Muscle of leg (tissue), 11 donors: ENCODE results near the gene TUBB. TPM values are rescaled to one million over a fixed set of nuclear protein-coding genes. Genes with fewer than 3 reads are reported as not detected.

Experiments
- DNase-seq: peaks from one replicate; pipeline ENCODE4 v3.0.0; 2013
- H3K27ac ChIP-seq: one replicate; pipeline ENCODE4 v1.5.1; 2013; ENCODE audit warnings: mild to moderate bottlenecking, low read length, control low read depth
- H3K27me3 ChIP-seq: one replicate; pipeline ENCODE4 v1.6.1; 2013; ENCODE audit warnings: low read length; ENCODE audit not compliant: control insufficient read depth, insufficient read depth
- H3K36me3 ChIP-seq: one replicate; pipeline ENCODE4 v1.6.1; 2013; ENCODE audit warnings: low read length; ENCODE audit not compliant: control insufficient read depth, insufficient read depth
- H3K4me1 ChIP-seq: one replicate; pipeline ENCODE4 v1.6.1; 2013; ENCODE audit warnings: low read length; ENCODE audit not compliant: control insufficient read depth, insufficient read depth
- H3K4me3 ChIP-seq: one replicate; pipeline ENCODE4 v1.5.1; 2013; ENCODE audit warnings: low read length, control low read depth
- H3K9me3 ChIP-seq: replicated peaks from 2 replicates; pipeline ENCODE4 v1.6.1; 2013; ENCODE audit warnings: low read depth, low read length; ENCODE audit not compliant: control insufficient read depth
- WGBS: methylation state at CpG from one replicate; pipeline ENCODE4 v1.1.5; 2013; ENCODE audit warnings: missing lambda C conversion rate; ENCODE audit not compliant: insufficient coverage; 5-methylcytosine and 5-hydroxymethylcytosine counted together
- polyA plus RNA-seq, 8 donors: library from polyadenylated mRNA; unstranded; fragments of 120-200 nt; gene quantifications; one replicate each; pipeline versions ENCODE4 v1.2.1 to v1.2.3, GENCODE V29; 2013; ENCODE audit warnings: inconsistent platforms in 1 of 8, low replicate concordance in 1 of 8; ENCODE audit not compliant: insufficient read length in 8 of 8, insufficient read depth in 1 of 8
- total RNA-seq: library from RNA; stranded (reverse); fragments of 120-200 nt; gene quantifications from one replicate; pipeline ENCODE4 v1.2.4, GENCODE V29; 2013

The TUBB gene
- total and polyA plus RNA-seq, 9 donors = 403 to 1,098 (median 965) TPM

- 1% methylated on average over 6 of the region's 22 CpGs for WGBS
- H3K36me3 ChIP-seq = peaks cover 35% of the 10 kb centered on the region
- H3K27me3 ChIP-seq = no peaks in the 10 kb centered on the region
- H3K27ac ChIP-seq = peak overlapping the region; percentile 99
- DNase-seq = peak; percentile 79
- H3K9me3 ChIP-seq = no peaks in the 10 kb centered on the region
- H3K4me3 ChIP-seq = peak overlapping the region; percentile 99
- H3K4me1 ChIP-seq = peaks cover 68% of the 10 kb centered on the region
These were observed 32.3 kb upstream of the TUBB start for GRCh38 chr6:30687659-30688431.

DNA sequence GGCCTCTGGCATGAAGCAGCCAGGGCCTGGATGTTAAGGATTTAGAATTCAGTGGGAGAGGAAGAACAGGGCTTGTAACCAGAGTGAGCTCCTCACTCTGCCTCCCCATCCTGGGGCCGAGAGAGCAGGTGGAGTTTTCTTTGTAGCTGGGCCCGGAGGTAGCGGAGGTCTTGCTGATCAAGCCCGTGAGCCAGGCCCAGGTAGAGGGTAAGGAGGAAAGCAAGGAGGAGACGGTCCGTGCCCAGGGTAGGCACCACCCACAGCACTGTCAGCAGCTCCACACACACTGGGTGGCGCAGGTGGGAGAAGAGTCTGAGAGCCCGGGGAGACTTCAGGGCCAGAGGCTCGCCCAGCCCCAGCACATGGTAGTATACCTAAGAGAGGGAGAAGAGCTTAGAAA, 31.6 kb upstream of the TUBB start:
- no peaks in the 10 kb centered on the region for H3K9me3 ChIP-seq
- WGBS = no CpG with 5 or more reads among the region's 9 CpGs
- peaks cover 29% of the 10 kb centered on the region for H3K36me3 ChIP-seq
- H3K4me1 ChIP-seq = peaks cover 61% of the 10 kb centered on the region
- H3K4me3 ChIP-seq = peak overlapping the region; percentile 99
- no peaks in the 10 kb centered on the region for H3K27me3 ChIP-seq
- H3K27ac ChIP-seq = peak overlapping the region; percentile 99
- DNase-seq = no peak

- H3K36me3 ChIP-seq = peaks cover 29% of the 10 kb centered on the region
These were observed 30.9 kb upstream of the TUBB start for GRCh38 chr6:30689022-30689865.

GRCh38 chr6:30689985-30690384, 30.2 kb upstream of the TUBB start:
- no peak for DNase-seq
- peak overlapping the region; percentile 99 for H3K27ac ChIP-seq
- peak overlapping the region; percentile 82 for H3K4me3 ChIP-seq
- no peaks in the 10 kb centered on the region for H3K9me3 ChIP-seq
- peaks cover 26% of the 10 kb centered on the region for H3K36me3 ChIP-seq
- 0% methylated on average over 1 of the region's 4 CpGs for WGBS
- no peaks in the 10 kb centered on the region for H3K27me3 ChIP-seq
- H3K4me1 ChIP-seq = peaks cover 48% of the 10 kb centered on the region

More at GRCh38 chr6:30689022-30689865, 30.9 kb upstream of the TUBB start:
- Histone ChIP-seq H3K4me1 (peaks cover 55% of the 10 kb centered on the region), H3K27me3 (no peaks in the 10 kb centered on the region), H3K4me3 (peak overlapping the region; percentile 82), H3K9me3 (no peaks in the 10 kb centered on the region), H3K27ac (peak overlapping the region; percentile 99)
- no peak for DNase-seq
- 77% methylated on average over 8 of the region's 11 CpGs for WGBS

DNA sequence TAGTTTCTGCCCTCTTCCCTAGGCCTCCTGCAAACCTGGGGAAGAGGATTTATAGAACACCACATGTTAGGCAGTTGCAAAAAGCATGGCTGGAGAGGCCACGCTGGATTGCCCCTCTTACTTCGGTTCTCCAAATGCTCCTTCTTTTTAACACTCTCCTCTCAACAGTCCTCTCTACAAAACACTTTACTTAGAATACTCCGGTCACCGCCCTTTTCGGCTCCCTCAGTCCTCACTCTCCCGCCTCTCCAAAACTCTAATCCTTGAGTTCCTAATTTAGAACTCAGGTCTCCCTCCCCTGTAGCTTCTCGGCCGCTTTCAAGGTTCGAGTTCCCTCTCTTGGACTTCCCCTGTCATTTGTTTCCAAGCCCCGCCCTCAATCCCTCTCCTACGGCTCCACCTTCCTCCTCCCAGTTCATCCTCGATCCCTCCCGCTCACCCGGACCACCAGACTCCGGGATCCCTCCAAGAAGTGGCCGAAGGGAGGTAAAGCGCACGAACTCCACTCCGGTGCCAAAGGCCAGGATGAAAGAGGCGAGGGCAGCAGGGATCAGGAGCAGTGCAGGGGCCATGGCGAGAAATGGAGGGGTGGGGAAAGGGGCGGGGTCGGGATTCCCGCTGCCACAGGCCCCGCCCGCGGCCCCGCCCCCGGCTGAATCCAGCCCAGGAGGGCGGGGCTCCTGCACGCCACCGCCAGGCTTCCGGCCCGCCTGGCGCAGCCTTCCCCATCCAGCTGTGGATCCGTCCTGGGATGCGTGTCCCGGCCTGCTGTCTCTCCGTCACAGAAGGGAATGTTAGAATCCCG, 29.5 kb upstream of the TUBB start, which contains the start of gene NRM:
Gene NRM, minus strand, starts transcription at position 582 of the 805 bp plus-strand sequence. Its CDS starts 10 bp downstream, at position 572.
- no peaks in the 10 kb centered on the region for H3K27me3 ChIP-seq
- DNase-seq = peak; percentile 97
- H3K36me3 ChIP-seq = peaks cover 20% of the 10 kb centered on the region
- 0% methylated on average over 19 of the region's 40 CpGs for WGBS
- H3K9me3 ChIP-seq = no peaks in the 10 kb centered on the region
- peak within 1 kb of the TSS; percentile 99 for H3K27ac ChIP-seq
- H3K4me3 ChIP-seq = peak within 1 kb of the TSS; percentile 82
- peaks cover 42% of the 10 kb centered on the region for H3K4me1 ChIP-seq

- Histone ChIP-seq H3K4me3 (peak overlapping the region; percentile 82), H3K9me3 (no peaks in the 10 kb centered on the region), H3K27me3 (no peaks in the 10 kb centered on the region), H3K36me3 (peaks cover 17% of the 10 kb centered on the region), H3K27ac (peak overlapping the region; percentile 99), H3K4me1 (peaks cover 34% of the 10 kb centered on the region)
- WGBS = 25% methylated on average over 1 of the region's 8 CpGs
- no peak for DNase-seq
These were observed 28.8 kb upstream of the TUBB start for GRCh38 chr6:30691208-30691847.

DNA sequence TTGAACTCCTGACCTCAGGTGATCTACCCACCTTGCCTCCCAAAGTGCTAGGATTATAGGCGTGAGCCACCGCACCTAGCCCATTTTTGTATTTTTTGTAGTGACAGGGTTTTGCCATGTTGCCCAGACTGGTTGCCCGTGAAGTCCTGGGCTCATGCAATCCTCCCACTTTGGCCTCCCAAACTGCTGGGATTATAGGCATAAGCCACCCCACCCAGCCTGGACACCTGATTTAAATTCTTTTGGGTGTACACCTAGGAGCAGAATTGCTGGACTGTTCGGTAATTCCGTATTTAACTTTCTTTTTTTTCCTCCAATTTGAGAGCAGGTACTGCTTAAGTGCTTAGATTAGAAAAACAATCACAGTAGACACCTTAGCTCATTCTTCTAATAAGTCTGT, 23.7 kb upstream of the TUBB start:
- H3K27me3 ChIP-seq = no peaks in the 10 kb centered on the region
- peaks cover 4% of the 10 kb centered on the region for H3K4me1 ChIP-seq
- WGBS = no CpG with 5 or more reads among the region's 5 CpGs
- H3K4me3 ChIP-seq = no peak overlapping the region
- no peaks in the 10 kb centered on the region for H3K9me3 ChIP-seq
- H3K36me3 ChIP-seq = peaks cover 9% of the 10 kb centered on the region
- H3K27ac ChIP-seq = no peak overlapping the region
- DNase-seq = no peak

- no peak overlapping the region for H3K4me3 ChIP-seq
- H3K36me3 ChIP-seq = peaks cover 37% of the 10 kb centered on the region
- H3K4me1 ChIP-seq = no peaks in the 10 kb centered on the region
- no peaks in the 10 kb centered on the region for H3K27me3 ChIP-seq
- H3K27ac ChIP-seq = no peak overlapping the region
- WGBS = 62% methylated on average over 2 of the region's 4 CpGs
- no peak for DNase-seq
- H3K9me3 ChIP-seq = no peaks in the 10 kb centered on the region
These were observed 19.8 kb upstream of the TUBB start for GRCh38 chr6:30700340-30700739.

DNA sequence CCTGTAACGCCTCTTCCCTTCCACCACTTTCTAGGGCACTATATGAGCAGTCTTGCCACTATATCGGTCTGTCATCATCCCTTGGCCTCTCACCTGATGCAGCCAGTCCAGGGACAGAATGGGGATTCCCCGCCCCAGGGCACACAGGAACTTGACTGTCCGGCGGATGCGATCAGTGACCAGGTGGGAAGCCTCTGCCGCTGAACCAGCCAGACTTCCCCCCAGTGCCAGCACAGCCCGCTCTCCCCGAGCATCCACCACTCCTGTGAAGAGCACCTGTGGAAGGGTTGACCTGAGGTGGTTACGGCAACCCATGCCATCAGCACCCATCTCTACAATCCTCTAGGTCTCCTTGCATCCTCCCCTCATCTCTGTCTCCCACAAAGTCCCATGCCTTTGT, 17.1 kb upstream of the TUBB start:
- Histone ChIP-seq H3K9me3 (no peaks in the 10 kb centered on the region), H3K4me3 (no peak overlapping the region), H3K36me3 (peaks cover 59% of the 10 kb centered on the region), H3K27me3 (no peaks in the 10 kb centered on the region), H3K27ac (no peak overlapping the region), H3K4me1 (no peaks in the 10 kb centered on the region)
- 89% methylated on average over 2 of the region's 10 CpGs for WGBS
- no peak for DNase-seq
